GM19455 (cell line): ENCODE measurements around the gene FOXQ1.
"Not testable (repeated sequence)": the region's sequence is repeated elsewhere in the genome, so short reads cannot be mapped to it uniquely, and the experiment has no call there.

Experiments
- ATAC-seq: cut with Tn5 transposase; IDR thresholded peaks from one replicate; pipeline ENCODE4 v1.9.1; 2021; ENCODE audit not compliant: unreplicated experiment

Gene FOXQ1

DNA sequence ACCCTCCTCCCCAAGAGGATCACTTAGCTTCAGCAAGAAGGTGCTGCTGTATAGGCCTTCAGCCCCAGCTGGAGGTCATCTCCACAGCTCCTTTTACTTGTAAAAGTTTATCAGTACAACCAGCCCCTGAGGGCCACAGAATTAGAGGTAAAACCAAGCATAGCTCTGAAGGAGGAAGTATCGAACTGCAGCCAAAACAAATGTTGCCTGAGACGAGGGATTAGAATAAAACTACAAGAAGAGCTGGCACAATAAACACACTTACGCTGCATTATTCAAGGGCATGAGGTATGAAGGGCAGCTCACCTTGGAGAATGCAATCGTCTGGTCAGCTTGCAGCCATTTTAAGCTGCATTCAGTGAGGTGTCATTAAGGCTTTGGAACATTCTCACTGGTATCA is 21.1 kb upstream of the FOXQ1 start:
- no peak for ATAC-seq

DNA sequence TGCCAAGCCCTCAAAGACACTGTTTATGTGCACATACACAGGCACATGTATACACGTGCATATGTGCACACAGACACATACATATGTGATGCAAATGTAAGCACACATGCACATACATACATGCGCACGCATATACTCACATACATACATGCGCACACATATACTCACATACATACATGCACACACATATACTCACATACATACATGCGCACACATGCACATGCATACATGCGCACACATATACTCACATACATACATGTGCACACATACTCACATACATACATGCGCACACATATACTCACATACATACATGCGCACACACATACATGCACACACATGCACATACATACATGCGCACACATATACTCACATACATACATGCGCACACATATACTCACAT is 20.5 kb upstream of the FOXQ1 start:
- no peak for ATAC-seq

DNA sequence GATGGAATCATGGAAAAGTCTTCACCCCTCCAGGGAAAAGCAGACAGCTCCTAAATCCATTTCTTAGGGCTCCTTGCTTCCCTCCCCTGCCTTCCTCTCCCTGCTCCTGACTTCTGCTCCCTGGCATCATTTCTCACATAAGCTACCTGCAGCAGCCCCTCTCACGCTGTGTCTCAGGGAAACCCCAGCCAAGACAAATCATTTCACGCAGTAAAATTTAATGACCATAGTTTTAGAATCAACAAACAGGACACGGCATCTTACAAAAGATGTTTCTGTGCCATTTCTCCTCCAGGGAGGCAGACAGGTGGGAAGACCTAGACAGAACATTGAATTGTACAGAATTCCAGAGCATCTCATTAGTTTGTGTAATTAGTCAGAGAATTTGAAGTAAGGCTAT is 16.5 kb upstream of the FOXQ1 start:
- no peak for ATAC-seq

DNA sequence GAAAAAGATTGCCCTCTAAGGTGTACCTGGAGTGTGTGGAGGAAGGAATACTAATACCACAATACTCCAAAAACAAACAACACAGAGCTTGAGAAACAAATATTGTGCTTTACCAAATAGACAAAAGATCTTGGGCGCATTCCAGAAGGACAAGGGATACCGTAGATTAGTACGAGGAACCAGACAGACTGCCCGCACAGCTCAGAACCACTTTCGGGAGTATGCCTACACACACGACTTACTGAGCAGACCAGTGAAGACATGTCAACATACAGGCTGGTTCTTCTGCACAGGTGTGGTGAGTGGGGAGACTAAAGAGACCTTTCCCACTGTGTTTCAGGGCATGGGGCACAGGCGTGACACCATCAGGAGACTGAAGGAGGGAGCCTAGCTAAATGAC is 15.8 kb upstream of the FOXQ1 start:
- ATAC-seq, result no peak

DNA sequence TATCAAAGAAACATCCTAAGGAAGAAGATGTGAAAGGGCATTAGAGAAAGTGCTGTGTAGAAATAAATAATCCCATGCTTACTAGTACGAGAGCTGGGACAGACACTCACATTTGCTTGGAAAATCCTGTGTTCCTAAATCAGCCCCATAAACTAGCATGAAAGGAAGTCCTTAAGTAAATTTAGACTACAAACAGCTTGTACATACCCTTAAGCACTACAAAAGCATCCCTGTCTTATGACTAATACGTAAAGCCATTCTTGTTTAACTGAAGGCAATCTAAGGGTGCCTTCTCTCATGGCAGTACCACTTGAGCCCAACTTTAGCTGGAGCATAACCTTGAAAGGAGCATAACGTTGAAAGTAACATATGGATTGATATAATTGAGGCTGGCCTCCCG is 15.4 kb upstream of the FOXQ1 start:
- ATAC-seq, result no peak

DNA sequence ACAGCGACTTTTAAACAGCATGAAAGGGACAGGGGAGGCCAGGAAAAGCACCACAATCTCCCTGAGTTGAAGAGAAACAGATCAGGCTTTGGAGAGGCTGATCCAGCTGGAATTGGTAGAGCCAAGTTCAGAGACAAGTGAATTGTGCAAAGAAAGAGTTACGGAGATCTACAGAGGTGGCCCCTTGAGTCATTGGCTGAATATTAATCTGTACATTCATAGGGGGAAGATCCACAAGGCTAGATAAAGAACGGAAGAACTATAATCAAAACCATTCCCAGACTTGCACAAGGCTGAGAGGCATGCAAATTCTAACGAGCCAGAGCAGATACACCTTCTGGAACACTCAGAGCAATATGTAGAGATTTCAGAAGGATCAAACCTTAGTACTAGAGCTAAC is 14.2 kb upstream of the FOXQ1 start:
- ATAC-seq, result no peak

DNA sequence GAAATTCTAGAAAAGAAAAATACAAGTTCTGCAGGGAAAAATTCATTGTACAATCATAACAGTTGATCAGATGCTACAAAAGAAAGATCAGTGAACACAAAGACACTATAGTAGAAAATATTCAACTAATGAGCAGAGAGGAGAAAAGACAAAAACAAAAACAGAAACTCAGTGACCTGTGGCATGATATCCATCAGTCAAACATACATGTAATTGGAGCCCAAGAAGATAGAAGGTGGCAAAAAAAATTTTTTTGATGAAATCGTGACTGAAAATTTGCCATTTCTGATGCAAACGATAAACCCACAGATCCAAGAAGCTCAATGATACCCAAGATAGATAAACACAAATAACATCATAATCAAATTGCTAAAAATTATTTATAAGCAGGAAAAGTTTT is 13.1 kb upstream of the FOXQ1 start:
- ATAC-seq, result no peak

DNA sequence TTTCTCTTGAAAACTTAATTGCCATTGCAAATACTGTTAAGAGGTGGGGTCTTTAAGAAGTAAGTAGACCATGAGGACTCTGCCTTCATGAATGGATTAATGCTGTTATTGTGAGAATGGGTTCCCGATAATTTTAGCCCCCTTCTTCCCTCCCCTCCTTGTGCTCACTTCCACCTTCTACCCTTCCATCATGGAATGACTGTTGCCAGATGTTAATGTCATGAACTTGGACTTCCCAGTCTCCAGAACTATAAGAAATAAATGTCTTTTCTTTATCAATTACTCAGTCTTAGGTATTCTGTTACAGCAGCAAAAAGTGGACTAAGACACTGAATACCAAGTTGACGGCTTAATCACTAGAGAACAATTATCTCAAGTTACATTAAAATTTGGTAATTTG is 5.8 kb upstream of the FOXQ1 start:
- no peak for ATAC-seq

DNA sequence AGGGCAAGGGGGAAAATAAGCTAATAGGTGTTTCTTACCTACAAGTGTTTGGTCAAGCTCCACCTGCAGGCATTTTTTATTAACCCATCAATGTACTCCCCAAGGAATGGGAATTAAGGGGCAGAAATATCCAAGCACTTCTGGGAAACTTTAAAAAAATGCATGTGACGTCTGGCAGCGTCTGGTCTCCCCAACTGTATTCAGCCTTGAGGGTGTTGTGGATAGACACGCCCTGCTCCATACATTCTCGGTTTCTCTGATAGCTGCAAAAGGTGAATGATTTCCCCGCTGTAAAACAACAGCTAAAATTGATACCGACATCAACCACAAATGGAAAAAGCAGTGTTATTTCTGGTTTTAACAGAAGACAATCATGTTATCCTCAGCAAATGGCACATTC is 2.5 kb upstream of the FOXQ1 start:
- no peak for ATAC-seq

DNA sequence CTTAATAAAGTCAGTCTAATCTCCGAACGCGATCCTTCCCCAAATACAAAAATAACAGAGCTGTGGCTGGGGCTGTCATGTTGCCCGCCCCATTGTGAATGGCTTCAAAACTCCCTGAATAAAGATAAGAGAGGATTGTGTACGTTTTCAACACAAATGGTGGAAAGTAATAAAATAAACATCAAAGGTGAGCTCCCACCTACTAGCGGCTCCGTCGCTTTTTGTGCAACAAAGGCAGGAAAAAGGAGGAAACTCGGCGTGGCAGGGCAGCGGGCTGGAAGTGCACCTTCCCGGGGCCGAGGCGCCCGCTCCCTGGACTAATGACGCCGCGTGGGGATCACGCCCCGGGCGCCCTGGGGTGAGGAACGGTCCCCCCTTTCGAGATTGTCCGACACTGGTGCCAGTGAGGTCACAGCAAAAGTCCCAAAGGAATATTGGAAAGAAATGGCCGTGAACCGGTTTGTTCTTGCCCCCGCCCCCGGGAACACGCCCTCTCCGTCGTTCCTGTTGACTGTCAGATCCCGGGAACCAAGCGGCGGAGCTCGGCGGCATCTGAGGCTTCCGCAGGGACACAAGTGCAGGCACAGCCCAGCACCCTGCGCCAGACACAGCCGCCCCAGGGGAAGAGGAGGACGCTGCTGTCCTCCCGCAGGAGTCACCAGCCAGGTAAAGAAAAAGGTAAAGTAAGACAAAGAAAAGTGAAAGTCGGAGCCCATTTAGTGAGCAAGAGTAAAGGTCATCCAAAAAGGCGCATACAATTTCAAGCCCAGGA is 1.1 kb upstream of the FOXQ1 start:
- ATAC-seq, result no peak

DNA sequence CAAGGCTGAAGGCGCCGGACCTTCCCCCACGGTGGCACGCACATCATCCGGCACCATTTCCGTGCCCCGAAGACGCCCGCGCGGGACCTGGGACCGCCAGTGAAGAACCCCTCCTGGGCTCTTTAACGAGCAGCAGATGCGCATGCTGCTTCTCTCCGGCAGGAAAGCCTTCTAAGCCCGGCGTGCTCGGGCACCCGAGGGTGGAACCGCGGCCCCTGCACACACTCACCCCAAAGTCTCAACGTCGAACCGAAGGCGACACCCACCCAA is 240 bp downstream of the FOXQ1 start:
- no peak for ATAC-seq

DNA sequence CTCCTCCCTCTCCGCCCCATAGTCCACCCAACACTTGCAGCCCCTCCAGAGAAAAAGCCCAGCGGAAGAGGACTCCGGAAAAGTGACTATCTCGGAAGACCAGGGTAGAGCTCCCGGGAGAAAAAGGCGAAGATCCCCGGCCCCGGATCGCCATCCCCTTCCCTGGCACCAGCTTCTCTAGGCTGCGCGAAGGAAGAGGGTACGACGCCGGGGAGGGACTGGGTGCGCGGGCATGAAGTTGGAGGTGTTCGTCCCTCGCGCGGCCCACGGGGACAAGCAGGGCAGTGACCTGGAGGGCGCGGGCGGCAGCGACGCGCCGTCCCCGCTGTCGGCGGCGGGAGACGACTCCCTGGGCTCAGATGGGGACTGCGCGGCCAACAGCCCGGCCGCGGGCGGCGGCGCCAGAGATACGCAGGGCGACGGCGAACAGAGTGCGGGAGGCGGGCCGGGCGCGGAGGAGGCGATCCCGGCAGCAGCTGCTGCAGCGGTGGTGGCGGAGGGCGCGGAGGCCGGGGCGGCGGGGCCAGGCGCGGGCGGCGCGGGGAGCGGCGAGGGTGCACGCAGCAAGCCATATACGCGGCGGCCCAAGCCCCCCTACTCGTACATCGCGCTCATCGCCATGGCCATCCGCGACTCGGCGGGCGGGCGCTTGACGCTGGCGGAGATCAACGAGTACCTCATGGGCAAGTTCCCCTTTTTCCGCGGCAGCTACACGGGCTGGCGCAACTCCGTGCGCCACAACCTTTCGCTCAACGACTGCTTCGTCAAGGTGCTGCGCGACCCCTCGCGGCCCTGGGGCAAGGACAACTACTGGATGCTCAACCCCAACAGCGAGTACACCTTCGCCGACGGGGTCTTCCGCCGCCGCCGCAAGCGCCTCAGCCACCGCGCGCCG is 822 bp downstream of the FOXQ1 start:
- ATAC-seq, result no peak

DNA sequence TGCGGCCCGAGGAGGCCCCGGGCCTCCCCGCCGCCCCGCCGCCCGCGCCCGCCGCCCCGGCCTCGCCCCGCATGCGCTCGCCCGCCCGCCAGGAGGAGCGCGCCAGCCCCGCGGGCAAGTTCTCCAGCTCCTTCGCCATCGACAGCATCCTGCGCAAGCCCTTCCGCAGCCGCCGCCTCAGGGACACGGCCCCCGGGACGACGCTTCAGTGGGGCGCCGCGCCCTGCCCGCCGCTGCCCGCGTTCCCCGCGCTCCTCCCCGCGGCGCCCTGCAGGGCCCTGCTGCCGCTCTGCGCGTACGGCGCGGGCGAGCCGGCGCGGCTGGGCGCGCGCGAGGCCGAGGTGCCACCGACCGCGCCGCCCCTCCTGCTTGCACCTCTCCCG is 1.5 kb downstream of the FOXQ1 start:
- no peak for ATAC-seq

DNA sequence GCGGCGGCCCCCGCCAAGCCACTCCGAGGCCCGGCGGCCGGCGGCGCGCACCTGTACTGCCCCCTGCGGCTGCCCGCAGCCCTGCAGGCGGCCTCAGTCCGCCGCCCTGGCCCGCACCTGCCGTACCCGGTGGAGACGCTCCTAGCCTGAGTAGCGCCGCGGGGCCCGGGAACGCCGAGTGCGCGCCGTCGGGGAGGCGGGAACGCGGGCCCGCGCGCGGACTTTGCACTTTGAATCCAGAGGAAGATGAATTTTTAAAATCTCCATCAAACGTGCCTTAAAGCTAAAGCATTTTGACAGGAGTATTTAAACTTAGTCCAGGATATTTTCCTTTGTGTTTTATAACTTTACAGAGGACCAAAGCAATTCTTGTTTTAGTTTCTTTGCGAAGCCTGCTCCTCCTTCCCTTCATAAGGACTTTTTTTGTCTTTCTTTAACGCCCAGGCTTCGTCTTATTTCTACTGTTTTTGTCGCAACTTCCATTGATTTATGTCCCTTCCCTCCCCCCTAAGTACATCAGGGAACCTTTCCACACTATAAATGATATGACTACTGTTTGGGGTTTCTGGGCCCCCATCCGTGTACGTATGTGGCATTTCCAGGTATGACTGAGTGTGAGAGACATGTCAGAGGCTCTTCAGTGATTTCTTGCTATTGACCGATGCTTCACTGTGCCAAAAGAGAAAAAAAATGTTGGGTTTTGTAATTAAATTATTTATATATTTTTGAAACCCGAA is 2.0 kb downstream of the FOXQ1 start:
- ATAC-seq, result no peak

DNA sequence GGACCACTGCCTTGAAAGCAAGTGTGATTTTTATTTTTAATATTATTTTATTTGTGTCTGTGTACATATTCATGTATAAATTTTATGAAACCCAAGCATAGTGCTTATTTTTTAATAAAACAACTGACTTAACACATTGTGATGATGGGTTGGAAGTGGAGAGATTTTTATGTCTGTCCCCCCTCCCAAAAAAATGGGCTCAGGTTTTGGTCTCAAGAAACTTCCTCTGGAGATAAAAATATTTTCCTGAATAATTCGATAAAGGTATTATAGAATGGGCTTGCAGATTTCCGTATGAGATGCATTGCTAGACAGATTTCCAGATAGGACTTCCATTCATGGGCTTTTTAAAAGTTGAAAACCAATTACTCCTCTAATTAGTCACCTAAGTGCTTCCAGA is 2.7 kb downstream of the FOXQ1 start:
- no peak for ATAC-seq

DNA sequence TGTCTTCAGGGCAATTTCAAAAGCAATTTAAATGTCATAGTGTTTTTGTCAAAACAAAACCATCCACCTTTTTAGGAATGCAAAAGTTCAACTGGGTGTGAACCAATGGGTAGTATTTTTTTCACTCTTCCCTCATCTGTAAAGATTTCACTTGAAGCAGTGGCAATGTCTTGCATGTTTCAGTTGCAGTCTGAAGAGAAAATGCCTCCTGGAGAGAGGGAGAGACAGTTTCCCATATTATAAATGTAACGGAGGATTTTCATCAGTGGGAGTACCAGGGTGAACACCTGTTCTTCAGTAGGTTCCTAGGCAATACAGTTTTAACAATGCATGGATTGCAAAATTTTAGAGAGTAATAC is 3.3 kb downstream of the FOXQ1 start:
- ATAC-seq, result no peak

DNA sequence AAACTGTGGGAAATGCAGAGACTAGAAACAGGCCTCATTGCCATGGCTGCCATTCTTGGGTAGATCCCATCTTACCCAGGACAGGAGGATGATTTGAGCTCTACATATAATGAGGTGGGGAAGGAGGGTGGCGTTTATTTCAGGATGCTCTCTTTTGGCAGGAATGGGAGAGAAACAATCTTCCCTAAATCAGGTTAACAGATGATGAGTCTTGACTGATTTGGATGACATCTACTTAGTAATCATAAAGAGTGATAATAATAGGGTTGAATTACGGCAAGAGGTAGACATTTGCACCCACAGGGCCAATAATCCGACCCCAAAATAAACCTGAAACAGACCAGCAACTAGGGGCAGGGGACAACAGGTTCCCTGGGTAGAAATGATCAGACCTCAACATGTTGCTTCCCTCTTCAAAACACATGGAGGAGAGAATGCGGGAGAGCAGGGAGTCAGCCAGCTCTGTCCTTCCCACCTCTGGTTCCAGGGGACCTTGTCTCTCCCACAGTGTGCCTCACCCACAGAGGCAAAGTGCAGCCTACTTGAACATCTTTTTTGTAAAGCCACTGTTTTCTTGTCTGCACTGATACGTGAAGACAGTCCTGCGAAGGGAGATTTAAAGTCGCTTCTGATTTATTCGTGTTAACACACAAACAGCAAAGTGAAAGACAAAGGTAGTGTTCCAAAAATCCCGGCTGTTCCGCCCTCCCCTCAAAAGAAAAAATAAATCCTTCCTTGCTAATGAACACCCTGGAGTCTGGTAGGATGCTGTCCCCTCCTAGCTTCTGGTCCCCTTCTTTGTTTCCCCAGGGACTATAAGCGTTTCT is 3.9 kb downstream of the FOXQ1 start:
- ATAC-seq, result no peak

DNA sequence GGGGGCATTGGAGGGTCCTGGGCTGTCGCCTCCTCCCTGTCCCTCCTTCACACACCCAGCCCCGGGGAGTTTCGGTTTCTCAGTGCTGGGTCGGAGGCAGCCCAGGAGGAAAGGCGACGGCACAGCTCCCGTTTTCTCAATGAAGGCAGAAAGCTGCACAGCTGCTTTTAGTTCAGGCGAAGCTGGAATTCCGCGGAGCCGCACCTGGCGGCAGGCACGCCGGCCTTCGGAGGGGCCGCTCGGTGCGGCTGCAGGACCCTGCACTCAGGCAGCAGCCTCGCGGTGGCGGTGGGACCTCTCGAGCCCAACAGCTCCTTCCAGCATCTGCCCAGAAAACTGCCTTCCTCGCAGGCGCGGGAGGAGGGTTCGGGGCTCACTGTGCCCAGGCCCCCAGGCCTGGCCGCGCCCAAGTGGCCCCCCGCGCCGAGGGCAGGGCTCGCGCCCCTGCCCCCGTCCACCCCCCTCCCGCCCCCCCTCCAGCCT is 4.6 kb downstream of the FOXQ1 start:
- no peak for ATAC-seq

DNA sequence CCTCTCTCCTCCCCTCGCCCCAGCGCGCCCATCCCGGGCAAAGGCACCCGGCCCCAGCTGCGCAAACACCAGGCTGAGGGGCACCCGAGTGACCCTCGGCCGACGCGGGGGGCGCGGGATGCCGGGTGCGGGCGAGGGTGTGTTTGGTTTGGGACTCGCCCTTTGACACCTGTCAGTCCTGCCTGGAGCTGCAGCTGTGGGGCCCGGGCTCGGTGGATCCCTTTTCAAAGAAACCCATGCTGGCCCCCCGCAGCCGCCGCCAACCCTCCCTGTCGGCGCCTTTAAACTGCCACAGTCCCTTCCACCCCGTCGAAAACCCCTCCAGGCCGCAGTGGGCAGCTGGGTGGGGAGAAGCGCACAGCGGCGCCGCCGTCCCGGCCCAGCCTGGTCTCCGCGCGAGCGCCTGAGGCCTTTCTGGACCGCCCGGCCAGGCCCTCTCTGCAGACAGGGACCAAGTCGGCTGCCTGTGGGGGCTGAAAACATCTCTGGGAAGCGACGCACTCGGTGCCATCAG is 5.5 kb downstream of the FOXQ1 start:
- no peak for ATAC-seq

DNA sequence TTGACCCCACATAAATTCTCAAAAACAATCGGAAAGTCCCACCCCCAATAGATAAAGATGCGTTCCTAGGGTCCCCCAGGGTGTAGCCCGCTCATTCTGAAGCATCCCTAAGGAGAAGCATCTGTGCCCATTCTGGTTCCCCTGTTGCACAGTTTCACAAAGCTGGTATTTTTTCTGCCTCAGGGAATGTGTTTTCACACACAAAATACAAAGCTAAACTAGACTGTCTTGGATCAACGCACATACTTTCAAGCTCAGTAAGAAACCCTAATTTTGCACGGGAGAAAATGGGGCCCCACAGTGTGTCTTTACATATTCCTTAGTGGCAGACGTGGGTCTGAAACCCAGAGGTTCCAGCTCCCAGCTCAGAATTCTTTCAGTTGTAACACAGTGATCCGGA is 6.1 kb downstream of the FOXQ1 start:
- ATAC-seq, result no peak

DNA sequence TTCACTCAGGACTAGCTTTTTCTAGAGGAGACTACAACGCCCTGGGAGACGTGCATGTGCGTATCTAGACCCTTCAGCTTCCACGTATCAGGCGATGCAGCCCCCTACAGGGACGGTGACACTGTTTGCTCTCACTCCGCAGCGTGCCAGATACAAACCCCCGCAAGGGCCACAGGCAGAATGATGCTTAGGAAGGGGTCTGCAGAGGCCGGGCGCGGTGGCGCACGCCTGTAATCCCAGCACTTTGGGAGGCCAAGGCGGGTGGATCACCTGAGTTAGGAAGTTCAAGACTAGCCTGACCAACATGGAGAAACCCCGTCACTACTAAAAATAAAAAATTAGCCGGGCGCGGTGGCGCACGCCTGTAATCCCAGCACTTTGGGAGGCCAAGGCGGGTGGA is 6.7 kb downstream of the FOXQ1 start:
- not testable (repeated sequence) for ATAC-seq
